Measurements from ENCODE around the gene TAF1B.

TAF1B gene

GRCh38 chr2:9981655-9982054 lies 138.4 kb downstream of the TAF1B start:
- no peaks in the 10 kb centered on the region for H3K9me3 Mint-ChIP-seq (ENCODE audit: low read depth)

GRCh38 chr2:9982248-9982647 lies 139.0 kb downstream of the TAF1B start:
- H3K27me3 Mint-ChIP-seq = peaks cover 12% of the 10 kb centered on the region
- no peak overlapping the region for H3K27ac Mint-ChIP-seq
- H3K4me1 Mint-ChIP-seq (ENCODE audit: low read depth) = peaks cover 14% of the 10 kb centered on the region

More at GRCh38 chr2:9981655-9982054, 138.4 kb downstream of the TAF1B start:
- peaks cover 4% of the 10 kb centered on the region for H3K36me3 Mint-ChIP-seq
- H3K27me3 Mint-ChIP-seq = peaks cover 12% of the 10 kb centered on the region
- H3K4me1 Mint-ChIP-seq (ENCODE audit: low read depth) = peaks cover 14% of the 10 kb centered on the region
- H3K27ac Mint-ChIP-seq = no peak overlapping the region
- no peak overlapping the region for H3K4me3 Mint-ChIP-seq

GRCh38 chr2:9982891-9983290 lies 139.6 kb downstream of the TAF1B start:
- Mint-ChIP-seq H3K27ac (no peak overlapping the region), H3K4me3 (no peak overlapping the region), H3K36me3 (peaks cover 4% of the 10 kb centered on the region), H3K4me1 (ENCODE audit: low read depth) (peaks cover 14% of the 10 kb centered on the region), H3K9me3 (ENCODE audit: low read depth) (no peaks in the 10 kb centered on the region), H3K27me3 (peaks cover 12% of the 10 kb centered on the region)

More at GRCh38 chr2:9982248-9982647, 139.0 kb downstream of the TAF1B start:
- no peak overlapping the region for H3K4me3 Mint-ChIP-seq
- H3K36me3 Mint-ChIP-seq = peaks cover 4% of the 10 kb centered on the region
- H3K9me3 Mint-ChIP-seq (ENCODE audit: low read depth) = no peaks in the 10 kb centered on the region

- peaks cover 8% of the 10 kb centered on the region for H3K27me3 Mint-ChIP-seq
- no peaks in the 10 kb centered on the region for H3K9me3 Mint-ChIP-seq (ENCODE audit: low read depth)
- H3K4me3 Mint-ChIP-seq = no peak overlapping the region
- H3K4me1 Mint-ChIP-seq (ENCODE audit: low read depth) = peaks cover 14% of the 10 kb centered on the region
- no peaks in the 10 kb centered on the region for H3K36me3 Mint-ChIP-seq
- H3K27ac Mint-ChIP-seq = no peak overlapping the region
Measured at GRCh38 chr2:9983401-9984216, 140.3 kb downstream of the TAF1B start.
